Ovary (tissue), 9 donors: ENCODE results near the gene EEF1A2. TPM values are rescaled to one million over a fixed set of nuclear protein-coding genes. Genes with fewer than 3 reads are reported as not detected.

ENCODE experiments used
- DNase-seq, 5 donors: peaks; one replicate each; pipeline ENCODE4 v3.0.0-alpha.2; 2019 to 2020
- H3K27ac ChIP-seq, 2 donors: fragments of 200-600 bp; one replicate each; pipeline versions ENCODE4 v1.5.1 to v1.8.0; 2019 to 2022
- H3K27me3 ChIP-seq: fragments of 200-600 bp; one replicate; pipeline ENCODE4 v1.8.0; 2022
- H3K36me3 ChIP-seq: fragments of 200-600 bp; sonication (generic); one replicate; pipeline ENCODE4 v1.5.1; 2019
- H3K4me1 ChIP-seq: one replicate; pipeline ENCODE4 v1.8.1; 2013; ENCODE audit warnings: mild to moderate bottlenecking, moderate library complexity; ENCODE audit not compliant: insufficient read depth
- H3K4me3 ChIP-seq: fragments of 200-600 bp; sonication (generic); one replicate; pipeline ENCODE4 v1.5.1; 2017
- H3K9me3 ChIP-seq, 2 donors: fragments of 200-600 bp in 1 of 2; sonication (generic) in 1 of 2; one replicate each; pipeline versions ENCODE4 v1.5.1 to v1.8.1; 2013 to 2019; ENCODE audit warnings: mild to moderate bottlenecking in 1 of 2, moderate library complexity in 1 of 2
- EP300 ChIP-seq: sonication (generic); formaldehyde crosslinking; IDR thresholded peaks from one replicate; pipeline ENCODE4 v1.6.1; 2017; ENCODE audit warnings: antibody characterized with exemption
- POLR2A ChIP-seq: fragments of 450-650 bp; IDR thresholded peaks from one replicate; pipeline ENCODE4 v1.6.1; 2017; ENCODE audit warnings: antibody characterized with exemption, mild to moderate bottlenecking, moderate library complexity
- WGBS, 3 donors: extraction: QIAGEN DNeasy Blood & Tissue Kit in 1 of 3; methylation state at CpG; one replicate each; pipeline versions ENCODE4 v1.1.5 to v1.1.7; 2013 to 2017; 5-methylcytosine and 5-hydroxymethylcytosine counted together
- intact Hi-C, 4 donors: fragments of 100-400 bp; cut with DNase I; formaldehyde crosslinking; loops; one replicate each; pipeline versions ENCODE4 v1.11.0 to v1.15.1; 2022 to 2023
- polyA plus RNA-seq, 2 donors: library from polyadenylated mRNA; stranded (reverse); fragments of 200-250 nt in 1 of 2; fragments of 350-450 nt in 1 of 2; fragmentation: Illumina TruSeq in 1 of 2; extraction: RNeasy Lipid Tissue Mini Kit (QIAGEN cat#74804) in 1 of 2; gene quantifications; one replicate each; pipeline ENCODE4 v1.2.3, GENCODE V29; 2013 to 2014
- total RNA-seq, 7 donors: library from RNA; depleted of rRNA in 2 of 7; stranded (reverse); fragments of >200 nt in 2 of 7; fragmentation: NEBNext Ultra II Directional in 3 of 7; extraction: Animal tissue kit (Norgen Biotek cat#: 25700) in 3 of 7; gene quantifications; one replicate each; pipeline versions ENCODE4 v1.1.0 to v1.2.4, GENCODE V29; 2016 to 2023
- TF ChIP-seq, protein P1 (sequence below), 3 donors: fragments of 450-650 bp in 2 of 3; fragments of 200-600 bp in 1 of 3; IDR thresholded peaks; one replicate each; pipeline versions ENCODE4 v1.5.1 to v1.8.0; 2016 to 2022; ENCODE audit warnings: antibody characterized with exemption in 3 of 3, mild to moderate bottlenecking in 1 of 3
- donor health status: DM: no; HTN: no; CAD: no; lungs with moderate emphysema.
- donor health status: DM: no; HTN: no; CAD: no.
- donor health status: Bipolar disorder and iron deficiency.
- donor health status: DM: yes; HTN: yes; CAD: no.
- donor health status: DM: no; HTN: no; CAD: no.
- donor health status: DM: yes; HTN: yes; CAD: no.

Gene EEF1A2
- total and polyA plus RNA-seq, 9 donors = 0.25 to 1.3 (median 0.69) TPM

DNA sequence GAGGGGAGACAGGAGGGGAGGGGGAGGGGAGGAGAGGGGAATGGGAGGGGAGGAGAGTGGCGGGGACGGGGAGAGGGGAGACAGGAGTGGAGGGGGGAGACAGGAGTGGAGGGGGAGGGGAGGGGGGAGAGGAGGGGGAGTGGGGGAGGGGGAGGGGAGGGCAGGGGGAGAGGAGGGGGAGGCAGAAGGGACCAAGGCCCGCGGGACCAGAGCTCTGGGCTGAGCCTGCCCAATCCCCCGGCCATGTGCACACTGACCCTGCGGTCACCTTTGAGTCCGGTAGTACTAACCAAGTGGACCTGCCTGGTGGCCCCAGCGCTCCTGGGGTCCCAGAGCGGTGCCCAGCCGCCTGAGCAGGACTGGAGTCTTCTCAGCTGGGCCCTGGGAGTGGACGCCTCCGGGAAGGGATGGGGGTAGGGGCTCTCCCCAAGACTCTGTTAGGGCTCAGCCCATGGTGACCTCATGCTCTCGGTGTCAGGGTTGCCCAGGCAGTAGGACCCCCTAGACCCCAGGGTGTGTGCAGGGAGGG is 26.0 kb downstream of the EEF1A2 start:
- Histone ChIP-seq H3K27ac (no peak overlapping the region), H3K27me3 (peaks cover 2% of the 10 kb centered on the region), H3K4me1 (no peaks in the 10 kb centered on the region), H3K36me3 (no peaks in the 10 kb centered on the region), H3K9me3 (no peaks in the 10 kb centered on the region), H3K4me3 (no peak overlapping the region)
- TF ChIP-seq, protein P1, sequence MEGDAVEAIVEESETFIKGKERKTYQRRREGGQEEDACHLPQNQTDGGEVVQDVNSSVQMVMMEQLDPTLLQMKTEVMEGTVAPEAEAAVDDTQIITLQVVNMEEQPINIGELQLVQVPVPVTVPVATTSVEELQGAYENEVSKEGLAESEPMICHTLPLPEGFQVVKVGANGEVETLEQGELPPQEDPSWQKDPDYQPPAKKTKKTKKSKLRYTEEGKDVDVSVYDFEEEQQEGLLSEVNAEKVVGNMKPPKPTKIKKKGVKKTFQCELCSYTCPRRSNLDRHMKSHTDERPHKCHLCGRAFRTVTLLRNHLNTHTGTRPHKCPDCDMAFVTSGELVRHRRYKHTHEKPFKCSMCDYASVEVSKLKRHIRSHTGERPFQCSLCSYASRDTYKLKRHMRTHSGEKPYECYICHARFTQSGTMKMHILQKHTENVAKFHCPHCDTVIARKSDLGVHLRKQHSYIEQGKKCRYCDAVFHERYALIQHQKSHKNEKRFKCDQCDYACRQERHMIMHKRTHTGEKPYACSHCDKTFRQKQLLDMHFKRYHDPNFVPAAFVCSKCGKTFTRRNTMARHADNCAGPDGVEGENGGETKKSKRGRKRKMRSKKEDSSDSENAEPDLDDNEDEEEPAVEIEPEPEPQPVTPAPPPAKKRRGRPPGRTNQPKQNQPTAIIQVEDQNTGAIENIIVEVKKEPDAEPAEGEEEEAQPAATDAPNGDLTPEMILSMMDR (IDR thresholded peaks at IDR 0.05) = no peak
- no peak for TF ChIP-seq POLR2A
- no peak for TF ChIP-seq EP300
- no peak for DNase-seq
- intact Hi-C loops = no loop called here
- 34 to 35% (median 34%) methylated on average over 11 to 13 of the region's 13 CpGs for WGBS, 3 donors

DNA sequence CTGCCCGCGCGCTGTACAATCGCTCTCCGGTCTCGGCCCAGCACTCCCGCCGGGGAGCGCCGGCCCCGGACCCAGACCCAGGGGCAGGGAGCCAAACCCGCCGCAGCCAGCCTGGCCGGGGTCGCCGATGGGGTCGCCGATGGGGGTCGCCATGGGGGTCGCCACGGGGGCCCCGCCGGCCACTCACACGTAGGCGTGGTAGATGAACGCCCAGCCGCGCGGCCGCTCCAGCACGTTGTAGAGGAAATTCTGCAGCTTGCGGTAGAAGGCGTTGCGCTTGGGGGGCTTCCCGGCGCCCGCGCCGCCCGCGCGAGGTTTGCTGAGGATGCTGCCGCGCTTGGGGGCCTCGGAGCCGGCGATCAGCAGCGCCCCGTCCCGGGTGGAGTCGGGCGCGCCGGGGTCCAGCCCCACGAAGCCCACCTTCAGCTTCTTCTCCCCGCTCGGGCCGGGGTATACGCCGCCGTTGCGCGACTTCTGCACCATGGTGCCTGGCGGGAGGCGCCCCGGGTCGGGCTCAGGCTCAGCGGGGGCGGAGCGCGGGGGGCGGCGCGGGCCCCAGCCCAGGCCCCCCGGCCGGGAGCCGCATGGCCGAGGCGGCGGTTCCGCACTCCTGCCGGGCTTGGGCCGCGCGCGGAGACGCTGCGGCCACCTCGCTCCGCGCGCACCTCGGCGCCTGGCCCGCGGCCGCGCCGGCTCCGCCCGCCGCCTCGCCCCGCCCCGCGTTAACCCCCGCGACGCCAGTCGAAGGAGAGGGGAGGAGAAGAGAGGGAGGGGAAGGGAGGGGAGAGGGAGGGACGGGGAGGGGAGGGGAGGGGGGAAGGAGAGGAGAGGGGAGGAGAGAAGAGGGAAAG is 26.7 kb downstream of the EEF1A2 start, which contains the start of gene KCNQ2:
KCNQ2 (minus strand) TSS at position 675 of the 851 bp plus-strand sequence; CDS start at position 483, 192 bp downstream.
- WGBS, 3 donors = 1 to 2% (median 1%) methylated on average over 35 to 110 of the region's 111 CpGs
- H3K4me3 ChIP-seq = no peak within 1 kb of the TSS
- H3K36me3 ChIP-seq = no peaks in the 10 kb centered on the region
- TF ChIP-seq EP300 (no peak), POLR2A (no peak)
- TF ChIP-seq, protein P1 (IDR thresholded peaks at IDR 0.05) = no peak
- H3K27me3 ChIP-seq = peaks cover 2% of the 10 kb centered on the region
- H3K4me1 ChIP-seq = no peaks in the 10 kb centered on the region
- H3K27ac ChIP-seq = no peak within 1 kb of the TSS
- no peaks in the 10 kb centered on the region for H3K9me3 ChIP-seq
- no peak for DNase-seq
- intact Hi-C loops = no loop called here

- Histone ChIP-seq H3K36me3 (no peaks in the 10 kb centered on the region), H3K4me3 (no peak overlapping the region), H3K4me1 (no peaks in the 10 kb centered on the region), H3K27ac (no peak overlapping the region), H3K27me3 (peaks cover 2% of the 10 kb centered on the region), H3K9me3 (no peaks in the 10 kb centered on the region)
- intact Hi-C loops = no loop called here
- TF ChIP-seq EP300 (no peak), POLR2A (no peak)
- TF ChIP-seq, protein P1 (IDR thresholded peaks at IDR 0.05) = no peak
- no peak for DNase-seq
- WGBS, 3 donors = 0 to 2% (median 0%) methylated on average over 4 to 27 of the region's 27 CpGs
Measured at GRCh38 chr20:63471717-63471980, 27.2 kb downstream of the EEF1A2 start.

GRCh38 chr20:63471002-63471716 is 27.7 kb downstream of the EEF1A2 start:
- H3K4me3 ChIP-seq = no peak overlapping the region
- intact Hi-C loops = no loop called here
- no peaks in the 10 kb centered on the region for H3K9me3 ChIP-seq
- TF ChIP-seq EP300 (no peak), POLR2A (no peak)
- TF ChIP-seq, protein P1 (IDR thresholded peaks at IDR 0.05) = no peak
- no peak for DNase-seq
- no peaks in the 10 kb centered on the region for H3K4me1 ChIP-seq
- no peak overlapping the region for H3K27ac ChIP-seq
- WGBS, 3 donors = 6 to 15% (median 7%) methylated on average over 39 to 46 of the region's 46 CpGs
- H3K36me3 ChIP-seq = no peaks in the 10 kb centered on the region
- peaks cover 2% of the 10 kb centered on the region for H3K27me3 ChIP-seq
